ENCODE results near the gene PSMC3IP.

The PSMC3IP gene

GRCh38 chr17:42577140-42577531 is 393 bp downstream of the PSMC3IP start:
- WGBS = 3% methylated on average over 18 of the region's 18 CpGs
- Histone ChIP-seq H3K4me2 (ENCODE audit: low read length, poor library complexity, severe bottlenecking) (peak overlapping the region; percentile 98), H3K9ac (ENCODE audit: low read length) (peak overlapping the region; percentile 96), H3K14ac (ENCODE audit: low read length in 2 of 2) (peak overlapping the region in 1 of 2 experiments; percentile 19), H3K4ac (ENCODE audit: low read depth in 1 of 2, low read length in 2 of 2) (peak overlapping the region in 1 of 2 experiments; percentile 40), H3K27ac (ENCODE audit: low read length, poor library complexity, severe bottlenecking) (no peak overlapping the region), H4K91ac (ENCODE audit: low read length) (no peak overlapping the region), H2BK120ac (ENCODE audit: low read depth, low read length) (no peak overlapping the region), H2BK12ac (ENCODE audit: low read length in 2 of 2) (no peak overlapping the region), H3K4me3 (ENCODE audit: insufficient read depth in 1 of 2, low read depth in 1 of 2, low read length in 2 of 2) (peak overlapping the region; percentile 53 to 98), H3K36me3 (ENCODE audit: control insufficient read depth in 1 of 2, insufficient read depth in 2 of 2, low read depth in 1 of 2, low read length in 2 of 2) (peaks cover 46 to 64% of the 10 kb centered on the region in 2 experiments), H3K9me3 (ENCODE audit: control insufficient read depth, low read length) (no peaks in the 10 kb centered on the region), H3K18ac (ENCODE audit: low read depth in 1 of 2, low read length in 2 of 2) (no peak overlapping the region), H2BK5ac (ENCODE audit: low read depth, low read length, poor library complexity, severe bottlenecking) (no peak overlapping the region), H2AK5ac (ENCODE audit: low read length, severe bottlenecking) (no peak overlapping the region), H4K8ac (ENCODE audit: low read length) (peak overlapping the region; percentile 43), H2AFZ (ENCODE audit: low read depth, low read length) (no peak overlapping the region), H3K79me1 (replicated peaks; ENCODE audit: low read length, poor library complexity, severe bottlenecking) (peaks cover 26% of the 10 kb centered on the region), H3K4me1 (ENCODE audit: control insufficient read depth, insufficient read depth, low read depth, low read length) (peaks cover 5% of the 10 kb centered on the region), H3K27me3 (ENCODE audit: control insufficient read depth in 1 of 2, insufficient read depth in 1 of 2, low read length in 2 of 2) (no peaks in the 10 kb centered on the region), H2BK15ac (ENCODE audit: low read depth, poor library complexity, severe bottlenecking) (no peak overlapping the region), H3K23ac (ENCODE audit: low read length in 2 of 2) (no peak overlapping the region)
- DNase-seq = peak; percentile 55

DNA sequence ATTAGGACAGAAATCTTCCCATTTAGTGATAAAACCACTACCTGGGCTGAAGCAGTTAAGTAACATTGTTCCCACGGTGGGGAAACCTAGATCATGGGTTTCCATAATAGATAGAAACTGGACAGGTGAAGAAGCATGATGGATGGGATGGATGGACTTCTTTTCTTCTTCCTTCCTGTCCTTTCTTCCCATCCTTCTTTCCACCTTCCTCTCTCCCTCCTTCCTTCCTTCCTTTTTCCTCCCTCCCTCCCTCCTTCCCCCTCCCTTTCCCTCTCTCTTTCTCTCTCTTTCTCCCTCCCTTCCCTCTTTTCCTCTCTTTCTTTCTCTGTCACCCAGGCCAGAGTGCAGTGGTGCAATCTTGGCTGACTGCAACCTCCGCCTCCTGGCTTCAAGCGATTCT is 3.1 kb downstream of the PSMC3IP start:
- no peaks in the 10 kb centered on the region for H3K9me3 ChIP-seq (ENCODE audit: control insufficient read depth, low read length)
- 100% methylated on average over 2 of the region's 3 CpGs for WGBS
- H3K79me1 ChIP-seq (replicated peaks; ENCODE audit: low read length, poor library complexity, severe bottlenecking) = peaks cover 18% of the 10 kb centered on the region
- H4K8ac ChIP-seq (ENCODE audit: low read length) = no peak overlapping the region
- H2BK5ac ChIP-seq (ENCODE audit: low read depth, low read length, poor library complexity, severe bottlenecking) = no peak overlapping the region
- H3K4me3 ChIP-seq (ENCODE audit: insufficient read depth in 1 of 2, low read depth in 1 of 2, low read length in 2 of 2) = no peak overlapping the region
- H3K4ac ChIP-seq (ENCODE audit: low read depth in 1 of 2, low read length in 2 of 2) = no peak overlapping the region
- no peaks in the 10 kb centered on the region for H3K27me3 ChIP-seq (ENCODE audit: control insufficient read depth in 1 of 2, insufficient read depth in 1 of 2, low read length in 2 of 2)
- no peak overlapping the region for H4K91ac ChIP-seq (ENCODE audit: low read length)
- H3K9ac ChIP-seq (ENCODE audit: low read length) = no peak overlapping the region
- no peak overlapping the region for H2AFZ ChIP-seq (ENCODE audit: low read depth, low read length)
- H3K36me3 ChIP-seq (ENCODE audit: control insufficient read depth in 1 of 2, insufficient read depth in 2 of 2, low read depth in 1 of 2, low read length in 2 of 2) = peaks cover 44 to 66% of the 10 kb centered on the region in 2 experiments
- no peak overlapping the region for H2BK120ac ChIP-seq (ENCODE audit: low read depth, low read length)
- no peak overlapping the region for H3K4me2 ChIP-seq (ENCODE audit: low read length, poor library complexity, severe bottlenecking)
- H2BK15ac ChIP-seq (ENCODE audit: low read depth, poor library complexity, severe bottlenecking) = no peak overlapping the region
- peaks cover 5% of the 10 kb centered on the region for H3K4me1 ChIP-seq (ENCODE audit: control insufficient read depth, insufficient read depth, low read depth, low read length)
- H2AK5ac ChIP-seq (ENCODE audit: low read length, severe bottlenecking) = no peak overlapping the region
- H3K18ac ChIP-seq (ENCODE audit: low read depth in 1 of 2, low read length in 2 of 2) = no peak overlapping the region
- no peak overlapping the region for H3K23ac ChIP-seq (ENCODE audit: low read length in 2 of 2)
- no peak for DNase-seq
- no peak overlapping the region for H2BK12ac ChIP-seq (ENCODE audit: low read length in 2 of 2)
- H3K14ac ChIP-seq (ENCODE audit: low read length in 2 of 2) = no peak overlapping the region
- no peak overlapping the region for H3K27ac ChIP-seq (ENCODE audit: low read length, poor library complexity, severe bottlenecking)

GRCh38 chr17:42573095-42573494 is 4.4 kb downstream of the PSMC3IP start:
- H3K18ac ChIP-seq (ENCODE audit: low read depth in 1 of 2, low read length in 2 of 2) = no peak overlapping the region
- no peaks in the 10 kb centered on the region for H3K27me3 ChIP-seq (ENCODE audit: control insufficient read depth in 1 of 2, insufficient read depth in 1 of 2, low read length in 2 of 2)
- H4K91ac ChIP-seq (ENCODE audit: low read length) = no peak overlapping the region
- no peak overlapping the region for H2AFZ ChIP-seq (ENCODE audit: low read depth, low read length)
- no peak overlapping the region for H2BK15ac ChIP-seq (ENCODE audit: low read depth, poor library complexity, severe bottlenecking)
- H3K4me3 ChIP-seq (ENCODE audit: insufficient read depth in 1 of 2, low read depth in 1 of 2, low read length in 2 of 2) = no peak overlapping the region
- H2AK5ac ChIP-seq (ENCODE audit: low read length, severe bottlenecking) = no peak overlapping the region
- no peak overlapping the region for H3K9ac ChIP-seq (ENCODE audit: low read length)
- H3K27ac ChIP-seq (ENCODE audit: low read length, poor library complexity, severe bottlenecking) = no peak overlapping the region
- H2BK12ac ChIP-seq (ENCODE audit: low read length in 2 of 2) = no peak overlapping the region
- H3K4me2 ChIP-seq (ENCODE audit: low read length, poor library complexity, severe bottlenecking) = no peak overlapping the region
- 92% methylated on average over 4 of the region's 4 CpGs for WGBS
- no peak overlapping the region for H2BK5ac ChIP-seq (ENCODE audit: low read depth, low read length, poor library complexity, severe bottlenecking)
- no peak for DNase-seq
- peaks cover 55 to 75% of the 10 kb centered on the region in 2 experiments for H3K36me3 ChIP-seq (ENCODE audit: control insufficient read depth in 1 of 2, insufficient read depth in 2 of 2, low read depth in 1 of 2, low read length in 2 of 2)
- H4K8ac ChIP-seq (ENCODE audit: low read length) = peak overlapping the region; percentile 12
- H3K23ac ChIP-seq (ENCODE audit: low read length in 2 of 2) = no peak overlapping the region
- peaks cover 11% of the 10 kb centered on the region for H3K4me1 ChIP-seq (ENCODE audit: control insufficient read depth, insufficient read depth, low read depth, low read length)
- H3K14ac ChIP-seq (ENCODE audit: low read length in 2 of 2) = no peak overlapping the region
- H3K9me3 ChIP-seq (ENCODE audit: control insufficient read depth, low read length) = no peaks in the 10 kb centered on the region
- no peak overlapping the region for H3K4ac ChIP-seq (ENCODE audit: low read depth in 1 of 2, low read length in 2 of 2)
- H2BK120ac ChIP-seq (ENCODE audit: low read depth, low read length) = no peak overlapping the region
- peaks cover 23% of the 10 kb centered on the region for H3K79me1 ChIP-seq (replicated peaks; ENCODE audit: low read length, poor library complexity, severe bottlenecking)

DNA sequence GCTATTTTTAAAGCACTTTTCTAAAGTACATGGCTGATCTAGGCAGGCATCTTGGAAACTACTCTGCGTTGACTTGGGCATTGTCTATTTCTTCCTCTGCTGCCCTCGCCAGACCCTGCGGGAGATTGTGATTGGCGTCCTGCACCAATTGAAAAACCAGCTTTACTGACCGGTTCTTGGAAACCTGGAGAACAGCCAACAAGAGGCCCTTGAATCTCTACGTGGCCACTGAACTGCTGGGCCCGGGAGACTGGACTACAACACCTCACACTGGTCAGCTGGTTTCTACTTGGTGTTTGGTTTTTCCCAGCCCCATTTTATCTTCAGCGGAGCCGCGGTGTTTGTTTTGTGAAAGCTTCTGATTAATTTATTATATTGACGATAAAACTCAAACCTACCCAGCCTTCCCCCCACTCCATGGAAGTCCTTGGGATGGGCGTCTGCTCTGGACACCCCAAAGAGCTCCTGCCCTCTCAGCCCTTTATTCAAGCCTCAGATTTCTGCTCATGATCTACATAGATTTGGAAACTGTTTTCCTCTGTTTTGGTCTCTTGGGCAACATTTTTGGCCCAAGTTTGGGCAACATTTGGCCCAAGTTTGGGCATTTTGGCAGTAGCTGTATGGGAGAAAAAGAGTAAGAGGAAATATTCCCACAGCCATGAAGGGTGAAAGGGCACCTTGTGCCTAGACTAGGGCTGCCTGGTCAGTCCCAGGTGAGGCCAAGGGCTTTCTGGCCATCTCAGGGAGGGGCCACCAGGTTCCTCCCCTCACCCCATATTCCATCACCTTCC is 5.9 kb downstream of the PSMC3IP start:
- 83% methylated on average over 9 of the region's 12 CpGs for WGBS
- H3K27me3 ChIP-seq (ENCODE audit: control insufficient read depth in 1 of 2, insufficient read depth in 1 of 2, low read length in 2 of 2) = no peaks in the 10 kb centered on the region
- H2AFZ ChIP-seq (ENCODE audit: low read depth, low read length) = no peak overlapping the region
- H3K9me3 ChIP-seq (ENCODE audit: control insufficient read depth, low read length) = no peaks in the 10 kb centered on the region
- H3K23ac ChIP-seq (ENCODE audit: low read length in 2 of 2) = no peak overlapping the region
- no peak overlapping the region for H3K4me3 ChIP-seq (ENCODE audit: insufficient read depth in 1 of 2, low read depth in 1 of 2, low read length in 2 of 2)
- peaks cover 12% of the 10 kb centered on the region for H3K4me1 ChIP-seq (ENCODE audit: control insufficient read depth, insufficient read depth, low read depth, low read length)
- H3K9ac ChIP-seq (ENCODE audit: low read length) = peak overlapping the region; percentile 35
- H3K36me3 ChIP-seq (ENCODE audit: control insufficient read depth in 1 of 2, insufficient read depth in 2 of 2, low read depth in 1 of 2, low read length in 2 of 2) = peaks cover 57 to 71% of the 10 kb centered on the region in 2 experiments
- no peak overlapping the region for H3K4me2 ChIP-seq (ENCODE audit: low read length, poor library complexity, severe bottlenecking)
- no peak overlapping the region for H2AK5ac ChIP-seq (ENCODE audit: low read length, severe bottlenecking)
- H4K91ac ChIP-seq (ENCODE audit: low read length) = no peak overlapping the region
- no peak overlapping the region for H2BK5ac ChIP-seq (ENCODE audit: low read depth, low read length, poor library complexity, severe bottlenecking)
- H2BK15ac ChIP-seq (ENCODE audit: low read depth, poor library complexity, severe bottlenecking) = no peak overlapping the region
- H3K18ac ChIP-seq (ENCODE audit: low read depth in 1 of 2, low read length in 2 of 2) = no peak overlapping the region
- H3K27ac ChIP-seq (ENCODE audit: low read length, poor library complexity, severe bottlenecking) = no peak overlapping the region
- H4K8ac ChIP-seq (ENCODE audit: low read length) = no peak overlapping the region
- no peak for DNase-seq
- H3K79me1 ChIP-seq (replicated peaks; ENCODE audit: low read length, poor library complexity, severe bottlenecking) = peaks cover 26% of the 10 kb centered on the region
- no peak overlapping the region for H2BK120ac ChIP-seq (ENCODE audit: low read depth, low read length)
- H2BK12ac ChIP-seq (ENCODE audit: low read length in 2 of 2) = no peak overlapping the region
- H3K4ac ChIP-seq (ENCODE audit: low read depth in 1 of 2, low read length in 2 of 2) = no peak overlapping the region
- H3K14ac ChIP-seq (ENCODE audit: low read length in 2 of 2) = no peak overlapping the region
